A673 (cell line): ENCODE data around the gene C2orf76. TPM values are rescaled to one million over a fixed set of nuclear protein-coding genes. Genes with fewer than 3 reads are reported as not detected.

Experiments used
- BruUV-seq: library from RNA; stranded (reverse); fragments of 400-500 nt; replicated peaks from 2 replicates; lab custom pipeline; 2021; lab: Mats Ljungman, UMichigan
- CTCF ChIA-PET: fragments of 300-600 bp; sonication (Branson Sonifier 250); formaldehyde crosslinking; loops from one replicate; lab custom pipeline; 2022; ENCODE audit warnings: antibody characterized with exemption; lab: Charles Lee
- POLR2A ChIA-PET: fragments of 300-600 bp; sonication (Branson Sonifier 250); formaldehyde crosslinking; loops from one replicate; lab custom pipeline; 2022; ENCODE audit warnings: antibody characterized with exemption; ENCODE audit not compliant: low non-redundant PET; lab: Charles Lee
- DNase-seq: peaks from one replicate; pipeline ENCODE4 v3.0.0-alpha.2; 2015; ENCODE audit warnings: low spot score
- H3K27ac ChIP-seq: fragments of 200-600 bp; sonication (generic); 2 replicates; pipeline ENCODE4 v1.5.1; 2016; ENCODE audit warnings: mixed run types, low read depth, mild to moderate bottlenecking, mixed read lengths, antibody characterized with exemption, low read length; ENCODE audit not compliant: poor library complexity, severe bottlenecking
- H3K27me3 ChIP-seq: fragments of 200-600 bp; sonication (generic); replicated peaks from 2 replicates; pipeline ENCODE4 v1.6.1; 2017; ENCODE audit warnings: mixed run types, low read depth, mild to moderate bottlenecking, mixed read lengths, antibody characterized with exemption, low read length; ENCODE audit not compliant: insufficient read depth, poor library complexity
- H3K36me3 ChIP-seq: fragments of 200-600 bp; sonication (generic); 2 replicates; pipeline ENCODE4 v1.6.1; 2016; ENCODE audit warnings: mixed run types, mild to moderate bottlenecking, mixed read lengths, antibody characterized with exemption, low read length; ENCODE audit not compliant: insufficient read depth, poor library complexity, severe bottlenecking
- H3K4me1 ChIP-seq: fragments of 200-600 bp; sonication (generic); 2 replicates; pipeline ENCODE4 v1.6.1; 2017; ENCODE audit warnings: mixed run types, mild to moderate bottlenecking, mixed read lengths, antibody characterized with exemption, low read length; ENCODE audit not compliant: insufficient read depth, poor library complexity, severe bottlenecking
- H3K4me3 ChIP-seq: fragments of 200-600 bp; sonication (generic); 2 replicates; pipeline ENCODE4 v1.5.1; 2016; ENCODE audit warnings: low read depth, mixed run types, mild to moderate bottlenecking, mixed read lengths, low read length; ENCODE audit not compliant: poor library complexity, severe bottlenecking
- H3K9me3 ChIP-seq: fragments of 200-600 bp; sonication (generic); 2 replicates; pipeline ENCODE4 v1.6.1; 2016; ENCODE audit warnings: mixed run types, low read depth, mild to moderate bottlenecking, mixed read lengths, antibody characterized with exemption, low read length; ENCODE audit not compliant: poor library complexity, severe bottlenecking
- EZH2 ChIP-seq: fragments of 200-600 bp; sonication (generic); IDR thresholded peaks from 2 replicates; pipeline ENCODE4 v1.6.1; 2017; ENCODE audit warnings: borderline replicate concordance, low read depth, mild to moderate bottlenecking, mixed read lengths, antibody characterized with exemption, low read length; ENCODE audit not compliant: poor library complexity, severe bottlenecking
- intact Hi-C: fragments of 100-400 bp; cut with micrococcal nuclease; formaldehyde crosslinking; loops from one replicate; pipeline ENCODE4 v1.10.0; 2022; ENCODE audit not compliant: unreplicated experiment
- total RNA-seq: library from RNA; stranded (reverse); gene quantifications from 2 replicates; pipeline ENCODE4 v1.2.3, GENCODE V29; 2021
- TF ChIP-seq, protein P1 (sequence below): fragments of 300-800, 200-600 bp; sonication (generic); conservative IDR thresholded peaks from 2 replicates; pipeline ENCODE4 v1.5.1; 2017; ENCODE audit warnings: low read depth, mild to moderate bottlenecking, antibody characterized with exemption, low read length, moderate library complexity, mixed read lengths

Gene C2orf76
- total RNA-seq, 1 experiment from 2014 or later, result 13.4 TPM

GRCh38 chr2:119291588-119292167 lies 75.0 kb downstream of the C2orf76 start:
- no peak for TF ChIP-seq EZH2
- TF ChIP-seq, protein P1, sequence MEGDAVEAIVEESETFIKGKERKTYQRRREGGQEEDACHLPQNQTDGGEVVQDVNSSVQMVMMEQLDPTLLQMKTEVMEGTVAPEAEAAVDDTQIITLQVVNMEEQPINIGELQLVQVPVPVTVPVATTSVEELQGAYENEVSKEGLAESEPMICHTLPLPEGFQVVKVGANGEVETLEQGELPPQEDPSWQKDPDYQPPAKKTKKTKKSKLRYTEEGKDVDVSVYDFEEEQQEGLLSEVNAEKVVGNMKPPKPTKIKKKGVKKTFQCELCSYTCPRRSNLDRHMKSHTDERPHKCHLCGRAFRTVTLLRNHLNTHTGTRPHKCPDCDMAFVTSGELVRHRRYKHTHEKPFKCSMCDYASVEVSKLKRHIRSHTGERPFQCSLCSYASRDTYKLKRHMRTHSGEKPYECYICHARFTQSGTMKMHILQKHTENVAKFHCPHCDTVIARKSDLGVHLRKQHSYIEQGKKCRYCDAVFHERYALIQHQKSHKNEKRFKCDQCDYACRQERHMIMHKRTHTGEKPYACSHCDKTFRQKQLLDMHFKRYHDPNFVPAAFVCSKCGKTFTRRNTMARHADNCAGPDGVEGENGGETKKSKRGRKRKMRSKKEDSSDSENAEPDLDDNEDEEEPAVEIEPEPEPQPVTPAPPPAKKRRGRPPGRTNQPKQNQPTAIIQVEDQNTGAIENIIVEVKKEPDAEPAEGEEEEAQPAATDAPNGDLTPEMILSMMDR, result no peak
- no peak overlapping the region for H3K27ac ChIP-seq
- intact Hi-C loops, result loop anchor here (1.0 to 5.0 kb wide), 3 partner anchors 72 to 409 kb away; no protein-coding TSS in a partner anchor
- ChIA-PET POLR2A (no interaction called here), CTCF (no interaction called here)
- no peak for DNase-seq
- no peaks in the 10 kb centered on the region for H3K36me3 ChIP-seq
- no peaks in the 10 kb centered on the region for H3K27me3 ChIP-seq
- BruUV-seq, result no TSS peak
- no peak overlapping the region for H3K4me3 ChIP-seq
- no peaks in the 10 kb centered on the region for H3K9me3 ChIP-seq
- H3K4me1 ChIP-seq, result no peaks in the 10 kb centered on the region

- H3K27me3 ChIP-seq, result no peaks in the 10 kb centered on the region
- BruUV-seq, result no TSS peak
- H3K36me3 ChIP-seq, result no peaks in the 10 kb centered on the region
- DNase-seq, result peak; percentile 75
- TF ChIP-seq EZH2, result no peak
- TF ChIP-seq, protein P1, result peak; percentile 79
- no peak overlapping the region for H3K4me3 ChIP-seq
- H3K4me1 ChIP-seq, result no peaks in the 10 kb centered on the region
- intact Hi-C loops, result loop anchor here (1.0 to 5.0 kb wide), 3 partner anchors 72 to 408 kb away; no protein-coding TSS in a partner anchor
- CTCF ChIA-PET, result no interaction called here
- H3K27ac ChIP-seq, result no peak overlapping the region
- POLR2A ChIA-PET, result no interaction called here
- H3K9me3 ChIP-seq, result no peaks in the 10 kb centered on the region
These were observed 75.6 kb downstream of the C2orf76 start for GRCh38 chr2:119290859-119291587.

DNA sequence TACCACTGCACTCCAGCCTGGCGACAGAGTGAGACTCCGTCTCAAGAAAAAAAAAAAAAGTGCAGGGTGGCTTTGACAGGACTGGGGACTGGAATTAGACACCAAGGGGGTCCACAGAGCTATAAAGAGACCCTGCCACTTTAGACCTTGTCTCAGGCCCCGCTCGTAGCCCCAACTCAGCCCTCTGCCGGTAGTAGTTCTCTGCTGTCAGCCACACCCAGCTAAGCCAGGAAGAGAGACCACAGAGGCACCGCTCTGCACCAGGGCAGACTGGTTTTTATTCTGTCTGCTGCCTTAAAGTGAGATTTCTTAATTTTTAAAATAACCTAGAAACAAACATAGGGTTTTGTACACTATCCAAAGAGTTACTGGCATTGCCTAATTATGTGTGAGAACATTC lies 77.0 kb downstream of the C2orf76 start:
- POLR2A ChIA-PET, result no interaction called here
- intact Hi-C loops, result loop anchor here (2.0 to 5.0 kb wide), 2 partner anchors 277 to 407 kb away; no protein-coding TSS in a partner anchor
- TF ChIP-seq EZH2, result no peak
- no peak for DNase-seq
- Histone ChIP-seq H3K27me3 (no peaks in the 10 kb centered on the region), H3K27ac (no peak overlapping the region), H3K4me3 (no peak overlapping the region), H3K36me3 (no peaks in the 10 kb centered on the region), H3K4me1 (no peaks in the 10 kb centered on the region), H3K9me3 (no peaks in the 10 kb centered on the region)
- CTCF ChIA-PET, result no interaction called here
- BruUV-seq, result no TSS peak
